Tibial artery (tissue), 4 donors: ENCODE results near the gene VSX2.

Source experiments
- DNase-seq, 2 donors: peaks; one replicate each; pipeline ENCODE4 v3.0.0-alpha.2; 2019
- H3K27ac ChIP-seq, 2 donors: fragments of 200-600 bp; sonication (generic) in 1 of 2; 1 replicate in 1 of 2; 2 replicates in 1 of 2; pipeline ENCODE4 v1.5.1; 2018 to 2019; ENCODE audit warnings: mild to moderate bottlenecking in 1 of 2
- H3K27me3 ChIP-seq, 2 donors: fragments of 200-600 bp; sonication (generic) in 1 of 2; one replicate each; pipeline versions ENCODE4 v1.5.1 to v1.6.0; 2016 to 2019
- H3K36me3 ChIP-seq, 3 donors: fragments of 200-600 bp; sonication (generic) in 2 of 3; one replicate each; pipeline ENCODE4 v1.5.1; 2016 to 2019; ENCODE audit warnings: mild to moderate bottlenecking in 2 of 3
- H3K4me1 ChIP-seq, 4 donors: fragments of 200-600 bp; sonication (generic) in 2 of 4; 1 replicate in 3 of 4; 2 replicates in 1 of 4; pipeline ENCODE4 v1.5.1; 2016 to 2019
- H3K4me3 ChIP-seq, 2 donors: fragments of 200-600 bp; sonication (generic) in 1 of 2; 1 replicate in 1 of 2; 2 replicates in 1 of 2; pipeline ENCODE4 v1.5.1; 2018 to 2019; ENCODE audit warnings: mild to moderate bottlenecking in 2 of 2
- H3K9me3 ChIP-seq, 3 donors: fragments of 200-600 bp; sonication (generic) in 1 of 3; one replicate each; pipeline ENCODE4 v1.5.1; 2016 to 2019
- intact Hi-C: fragments of 100-400 bp; cut with DNase I; formaldehyde crosslinking; loops from one replicate; pipeline ENCODE4 v1.15.0; 2023; ENCODE audit warnings: low total_unique reads
- TF ChIP-seq, protein P1 (sequence below), 2 experiments: fragments of 200-600 bp in 1 of 2; fragments of 450-650 bp in 1 of 2; IDR thresholded peaks; one replicate each; pipeline ENCODE4 v1.5.1; 2017 to 2019; ENCODE audit warnings: antibody characterized with exemption in 2 of 2, mild to moderate bottlenecking in 1 of 2, moderate library complexity in 1 of 2

VSX2 gene

GRCh38 chr14:74235017-74235416, 4.2 kb upstream of the VSX2 start:
- no peaks in the 10 kb centered on the region for H3K36me3 ChIP-seq
- H3K27me3 ChIP-seq, result peaks cover 7 to 53% of the 10 kb centered on the region in 2 donors

GRCh38 chr14:74237441-74237840, 1.8 kb upstream of the VSX2 start:
- peaks cover 7 to 72% of the 10 kb centered on the region in 2 donors for H3K27me3 ChIP-seq
- intact Hi-C loops, result no loop called here
- TF ChIP-seq, protein P1, sequence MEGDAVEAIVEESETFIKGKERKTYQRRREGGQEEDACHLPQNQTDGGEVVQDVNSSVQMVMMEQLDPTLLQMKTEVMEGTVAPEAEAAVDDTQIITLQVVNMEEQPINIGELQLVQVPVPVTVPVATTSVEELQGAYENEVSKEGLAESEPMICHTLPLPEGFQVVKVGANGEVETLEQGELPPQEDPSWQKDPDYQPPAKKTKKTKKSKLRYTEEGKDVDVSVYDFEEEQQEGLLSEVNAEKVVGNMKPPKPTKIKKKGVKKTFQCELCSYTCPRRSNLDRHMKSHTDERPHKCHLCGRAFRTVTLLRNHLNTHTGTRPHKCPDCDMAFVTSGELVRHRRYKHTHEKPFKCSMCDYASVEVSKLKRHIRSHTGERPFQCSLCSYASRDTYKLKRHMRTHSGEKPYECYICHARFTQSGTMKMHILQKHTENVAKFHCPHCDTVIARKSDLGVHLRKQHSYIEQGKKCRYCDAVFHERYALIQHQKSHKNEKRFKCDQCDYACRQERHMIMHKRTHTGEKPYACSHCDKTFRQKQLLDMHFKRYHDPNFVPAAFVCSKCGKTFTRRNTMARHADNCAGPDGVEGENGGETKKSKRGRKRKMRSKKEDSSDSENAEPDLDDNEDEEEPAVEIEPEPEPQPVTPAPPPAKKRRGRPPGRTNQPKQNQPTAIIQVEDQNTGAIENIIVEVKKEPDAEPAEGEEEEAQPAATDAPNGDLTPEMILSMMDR (IDR thresholded peaks at IDR 0.05), result no peak

More at GRCh38 chr14:74235017-74235416, 4.2 kb upstream of the VSX2 start:
- Histone ChIP-seq H3K9me3 (peaks cover 0 to 8% (median 5%) of the 10 kb centered on the region in 3 donors), H3K27ac (no peak overlapping the region), H3K4me1 (peaks cover 0 to 10% (median 8%) of the 10 kb centered on the region in 4 donors), H3K4me3 (no peak overlapping the region)
- intact Hi-C loops, result no loop called here
- TF ChIP-seq, protein P1 (IDR thresholded peaks at IDR 0.05), result no peak
- DNase-seq, result no peak

GRCh38 chr14:74239848-74240793, 872 bp downstream of the VSX2 start:
- no peak overlapping the region for H3K27ac ChIP-seq
- DNase-seq, result no peak

More at GRCh38 chr14:74237441-74237840, 1.8 kb upstream of the VSX2 start:
- H3K27ac ChIP-seq, result no peak overlapping the region
- peaks cover 0 to 31% (median 27%) of the 10 kb centered on the region in 4 donors for H3K4me1 ChIP-seq
- no peak overlapping the region for H3K4me3 ChIP-seq
- no peak for DNase-seq
- no peaks in the 10 kb centered on the region for H3K36me3 ChIP-seq
- H3K9me3 ChIP-seq, result no peaks in the 10 kb centered on the region

GRCh38 chr14:74240794-74241651, 1.8 kb downstream of the VSX2 start:
- peaks cover 0 to 31% (median 27%) of the 10 kb centered on the region in 4 donors for H3K4me1 ChIP-seq
- no peaks in the 10 kb centered on the region for H3K9me3 ChIP-seq
- H3K27ac ChIP-seq, result no peak overlapping the region
- H3K27me3 ChIP-seq, result peaks cover 7 to 88% of the 10 kb centered on the region in 2 donors
- TF ChIP-seq, protein P1 (IDR thresholded peaks at IDR 0.05), result no peak
- peak overlapping the region; percentile 8 to 44 for H3K4me3 ChIP-seq
- no peak for DNase-seq
- no peaks in the 10 kb centered on the region for H3K36me3 ChIP-seq
- intact Hi-C loops, result no loop called here

More at GRCh38 chr14:74239848-74240793, 872 bp downstream of the VSX2 start:
- H3K9me3 ChIP-seq, result no peaks in the 10 kb centered on the region
- TF ChIP-seq, protein P1 (IDR thresholded peaks at IDR 0.05), result no peak
- intact Hi-C loops, result no loop called here
- peaks cover 7 to 79% of the 10 kb centered on the region in 2 donors for H3K27me3 ChIP-seq
- peak overlapping the region; percentile 8 to 44 for H3K4me3 ChIP-seq
- peaks cover 0 to 31% (median 27%) of the 10 kb centered on the region in 4 donors for H3K4me1 ChIP-seq
- H3K36me3 ChIP-seq, result no peaks in the 10 kb centered on the region

- no peak overlapping the region for H3K27ac ChIP-seq
- intact Hi-C loops, result no loop called here
- no peak for DNase-seq
- peaks cover 7 to 95% of the 10 kb centered on the region in 2 donors for H3K27me3 ChIP-seq
- H3K9me3 ChIP-seq, result no peaks in the 10 kb centered on the region
- H3K36me3 ChIP-seq, result no peaks in the 10 kb centered on the region
- TF ChIP-seq, protein P1 (IDR thresholded peaks at IDR 0.05), result no peak
- peaks cover 0 to 31% (median 27%) of the 10 kb centered on the region in 4 donors for H3K4me1 ChIP-seq
- peak overlapping the region in 1 of 2 donors; percentile 44 for H3K4me3 ChIP-seq
Measured at GRCh38 chr14:74241652-74242017, 2.4 kb downstream of the VSX2 start.
